HTERT RPE-1 (cell line): ENCODE measurements around the gene FKBP14.

Experiments
- in situ Hi-C: fragments of 300-500 bp; cut with MboI; formaldehyde crosslinking; loops from 4 replicates; pipeline ENCODE4 v1.14.3; 2020; ENCODE audit warnings: low sequenced_read_pairs

FKBP14 gene

GRCh38 chr7:29995652-29996051 lies 30.9 kb downstream of the FKBP14 start:
- in situ Hi-C loops = no loop called here

GRCh38 chr7:29993140-29993539 lies 33.4 kb downstream of the FKBP14 start:
- in situ Hi-C loops = no loop called here

DNA sequence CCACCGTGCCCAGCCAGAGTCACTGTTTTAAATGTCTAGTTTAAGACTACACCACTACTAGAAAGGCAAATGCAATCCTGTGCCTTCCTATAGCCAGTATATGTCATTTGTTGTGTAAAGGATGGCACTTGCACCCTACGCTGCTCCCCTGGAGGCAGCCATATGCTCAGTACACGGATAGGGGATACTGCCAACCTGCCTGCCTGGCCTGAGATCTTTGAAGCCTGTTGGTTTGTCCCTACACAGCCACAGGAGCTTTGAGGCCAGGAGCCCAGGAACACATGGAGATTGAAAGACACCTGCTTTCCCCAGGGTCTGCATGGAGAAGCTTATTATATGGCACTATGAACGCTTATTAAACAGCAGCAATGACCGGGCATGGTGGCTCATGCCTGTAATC lies 34.6 kb downstream of the FKBP14 start:
- in situ Hi-C loops = no loop called here

- in situ Hi-C loops = no loop called here
These were observed 35.6 kb downstream of the FKBP14 start for GRCh38 chr7:29990931-29991330.

- in situ Hi-C loops = no loop called here
These were observed 37.1 kb downstream of the FKBP14 start, which contains the start of gene SCRN1 for GRCh38 chr7:29989257-29989995. SCRN1 (minus strand) TSS chr7:29989801; CDS start chr7:29969067, 20,734 bp downstream.

- in situ Hi-C loops = no loop called here
These were observed 37.9 kb downstream of the FKBP14 start for GRCh38 chr7:29988424-29989256.

DNA sequence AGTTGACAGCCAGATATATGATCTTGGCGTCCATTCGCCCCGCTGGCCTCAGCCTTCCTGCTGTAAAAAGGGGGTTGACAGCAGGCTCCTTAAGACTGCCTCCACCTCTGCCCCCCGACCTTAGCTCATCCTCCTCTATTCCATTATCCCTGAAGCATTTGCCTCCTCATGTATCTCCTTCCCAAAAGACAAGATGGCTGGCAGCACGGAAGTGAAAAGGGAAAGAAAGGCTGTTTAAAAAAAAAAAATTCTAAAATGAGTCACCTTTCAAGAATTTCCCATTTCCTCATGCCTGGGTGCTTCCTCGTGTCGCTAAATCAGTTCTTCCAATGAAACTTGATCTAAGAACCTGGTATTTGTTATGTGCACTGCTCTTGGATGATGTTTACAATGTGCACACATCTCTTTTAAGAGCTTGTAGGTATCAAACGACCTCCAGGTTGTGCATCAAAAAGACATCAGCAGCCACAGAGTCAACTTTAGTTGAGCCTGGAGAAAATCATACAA lies 38.6 kb downstream of the FKBP14 start:
- in situ Hi-C loops = no loop called here

GRCh38 chr7:29987083-29987482 lies 39.4 kb downstream of the FKBP14 start:
- in situ Hi-C loops = no loop called here

- in situ Hi-C loops = no loop called here
These were observed 46.4 kb downstream of the FKBP14 start for GRCh38 chr7:29980151-29980550.

- in situ Hi-C loops = no loop called here
These were observed 48.4 kb downstream of the FKBP14 start for GRCh38 chr7:29977886-29978651.

GRCh38 chr7:29976673-29977415 lies 49.7 kb downstream of the FKBP14 start:
- in situ Hi-C loops = no loop called here

- in situ Hi-C loops = no loop called here
These were observed 50.2 kb downstream of the FKBP14 start for GRCh38 chr7:29976266-29976665.

- in situ Hi-C loops = no loop called here
These were observed 50.9 kb downstream of the FKBP14 start for GRCh38 chr7:29975561-29975960.

DNA sequence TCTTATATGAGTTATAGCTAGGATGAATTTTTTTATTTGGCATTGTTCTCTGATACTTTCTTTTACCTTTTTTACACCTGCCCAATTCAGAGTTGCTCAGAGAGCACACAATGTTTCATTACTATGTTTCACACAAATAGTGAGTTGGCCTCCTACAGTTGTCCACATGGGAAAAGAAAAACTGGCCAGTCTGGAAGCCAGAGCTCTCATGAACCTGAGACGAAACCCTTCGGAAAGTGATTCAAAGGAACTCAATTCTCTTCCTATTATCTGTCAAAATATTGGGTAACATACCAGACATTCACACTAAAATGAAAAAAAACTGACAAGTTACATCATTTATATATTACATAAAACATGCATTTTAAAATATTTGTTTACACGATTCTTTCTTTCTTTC lies 52.2 kb downstream of the FKBP14 start:
- in situ Hi-C loops = no loop called here

DNA sequence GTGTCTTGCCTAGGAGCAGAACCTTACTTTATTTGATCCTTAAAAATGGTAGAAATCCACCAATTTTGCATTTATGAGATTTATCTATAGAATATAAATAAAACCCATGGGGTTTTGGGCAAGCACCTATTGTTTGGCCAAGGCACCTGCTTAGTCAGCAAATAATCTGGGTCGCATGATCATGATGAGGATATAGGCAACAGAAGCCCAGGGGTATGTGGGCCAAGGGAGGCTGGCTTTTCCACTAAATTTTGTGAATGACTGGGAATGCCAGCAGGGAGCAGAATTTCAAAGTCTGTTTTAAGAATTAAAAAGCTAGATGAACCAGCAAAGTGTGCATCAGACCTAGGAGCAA lies 54.2 kb downstream of the FKBP14 start:
- in situ Hi-C loops = no loop called here

DNA sequence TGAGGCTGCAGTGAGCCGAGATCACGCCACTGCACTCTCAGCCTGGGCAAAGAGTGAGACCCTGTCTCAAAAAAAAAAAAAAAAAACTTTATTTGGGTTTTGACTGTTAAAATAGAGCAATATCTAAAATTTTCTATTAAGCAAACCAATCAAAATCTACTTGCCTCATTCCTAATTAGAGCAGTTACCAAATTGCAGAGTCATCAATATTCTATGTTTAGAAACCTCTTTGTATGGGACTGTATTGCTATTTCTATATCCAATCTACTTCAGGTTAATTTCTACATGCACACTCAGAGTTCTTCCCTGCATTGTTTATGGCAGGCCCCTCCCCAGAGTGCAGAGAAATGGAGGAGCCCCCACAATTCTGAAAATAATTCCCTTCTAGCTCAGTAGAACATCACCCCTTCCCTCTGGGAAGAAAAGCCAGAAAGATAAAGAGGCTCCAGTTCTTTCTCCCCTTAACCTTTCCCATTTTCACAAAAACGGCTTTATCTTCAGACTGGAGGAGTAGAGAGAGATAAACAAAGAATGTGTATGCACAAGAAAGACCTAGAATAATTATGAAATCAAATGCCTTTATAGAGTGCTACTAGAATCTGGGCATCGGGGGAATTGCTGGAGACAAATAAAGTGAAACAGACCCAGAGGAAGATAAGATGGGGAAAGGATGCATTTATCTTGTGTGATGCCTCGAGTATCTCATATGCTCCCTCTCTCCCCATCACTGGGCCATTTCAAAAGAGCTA lies 54.8 kb downstream of the FKBP14 start:
- in situ Hi-C loops = no loop called here

DNA sequence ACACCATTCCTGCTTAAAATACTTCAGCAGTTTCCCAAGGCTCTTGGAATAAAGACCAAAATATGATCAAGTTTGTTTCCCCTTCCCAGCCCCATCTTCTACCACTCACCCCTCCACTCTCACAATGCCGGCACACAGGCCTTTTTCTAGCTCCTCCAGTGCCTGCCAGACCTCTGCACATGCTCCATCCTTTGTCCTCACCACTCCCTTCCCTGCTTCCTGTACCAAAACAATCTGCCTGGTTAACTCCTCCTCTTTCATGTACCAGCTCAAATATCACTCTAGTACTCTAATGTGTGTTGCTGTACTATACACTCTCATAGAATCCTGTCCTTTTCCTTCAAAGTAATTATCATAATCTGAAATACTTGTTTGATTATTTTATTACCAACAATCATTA lies 56.3 kb downstream of the FKBP14 start:
- in situ Hi-C loops = no loop called here

DNA sequence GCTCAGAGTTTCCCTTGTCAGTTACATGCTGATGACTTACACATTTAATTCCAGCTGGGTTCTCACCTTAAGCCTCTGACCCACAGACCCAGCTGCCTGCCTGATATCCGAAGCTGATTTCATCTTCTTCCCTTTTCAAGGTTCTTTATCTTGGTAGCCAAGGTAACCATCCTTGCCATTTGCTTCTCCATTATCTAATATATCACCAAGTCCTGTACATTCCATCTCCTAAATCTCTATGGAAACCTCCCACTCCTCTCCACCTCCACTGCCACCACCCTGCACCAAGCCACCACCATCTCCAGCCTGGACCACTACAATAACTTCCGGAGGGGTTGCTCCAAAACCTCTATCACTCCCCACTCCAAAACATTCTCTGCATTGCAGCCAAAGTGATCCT lies 56.8 kb downstream of the FKBP14 start:
- in situ Hi-C loops = no loop called here

- in situ Hi-C loops = no loop called here
These were observed 57.7 kb downstream of the FKBP14 start for GRCh38 chr7:29968683-29969395.
